ENCODE measurements around the gene CSNK1G1.
"Not testable (repeated sequence)": the region's sequence is repeated elsewhere in the genome, so short reads cannot be mapped to it uniquely, and the experiment has no call there.

The CSNK1G1 gene

GRCh38 chr15:64122936-64123351, 233.0 kb downstream of the CSNK1G1 start:
- no peak for DNase-seq

GRCh38 chr15:64122444-64122843, 233.5 kb downstream of the CSNK1G1 start:
- no peak for DNase-seq

- no peak for DNase-seq
Observed at GRCh38 chr15:64121614-64122013, 234.4 kb downstream of the CSNK1G1 start.

GRCh38 chr15:64120322-64120721, 235.7 kb downstream of the CSNK1G1 start:
- not testable (repeated sequence) for DNase-seq

- no peak for DNase-seq
Observed at GRCh38 chr15:64117759-64118487, 238.1 kb downstream of the CSNK1G1 start.
